WTC11 (cell line): ENCODE results near the gene LOXL1. TPM values are rescaled to one million over a fixed set of nuclear protein-coding genes. Genes with fewer than 3 reads are reported as not detected.

ENCODE experiments used
- ATAC-seq: fragments of 200-7000 bp; cut with Tn5 transposase; 2 replicates; pipeline ENCODE4 v1.10.0; 2021; ENCODE audit warnings: mild to moderate bottlenecking, moderate library complexity
- CTCF ChIA-PET: fragments of 300-600 bp; sonication (Branson Sonifier 250); formaldehyde crosslinking; loops from one replicate; lab custom pipeline; 2021; ENCODE audit warnings: antibody characterized with exemption; lab: Charles Lee
- POLR2A ChIA-PET: fragments of 350-600 bp; sonication (Branson Sonifier 250); formaldehyde crosslinking; loops from one replicate; lab custom pipeline; 2021; ENCODE audit warnings: antibody characterized with exemption; lab: Charles Lee
- DNase-seq: peaks from one replicate; pipeline ENCODE4 v3.0.0; 2021; ENCODE audit warnings: low spot score
- H3K27ac Mint-ChIP-seq: 2 replicates; pipeline ENCODE4 v1.8.0; 2021; ENCODE audit warnings: mixed read lengths
- H3K27me3 Mint-ChIP-seq: 2 replicates; pipeline ENCODE4 v1.8.0; 2021; ENCODE audit warnings: low read depth, mild to moderate bottlenecking, moderate library complexity, mixed read lengths
- H3K36me3 Mint-ChIP-seq: 2 replicates; pipeline ENCODE4 v1.8.0; 2021; ENCODE audit warnings: mixed read lengths
- H3K4me1 Mint-ChIP-seq: 2 replicates; pipeline ENCODE4 v1.8.0; 2022; ENCODE audit warnings: mixed read lengths
- H3K4me3 Mint-ChIP-seq: 2 replicates; pipeline ENCODE4 v1.8.0; 2021; ENCODE audit warnings: mild to moderate bottlenecking, moderate library complexity, mixed read lengths
- H3K9me3 Mint-ChIP-seq: 2 replicates; pipeline ENCODE4 v1.8.0; 2021; ENCODE audit warnings: mixed read lengths
- CDX4 ChIP-seq: fragments of 250-450 bp; sonication (Bioruptor Pico); IDR thresholded peaks from 2 replicates; pipeline ENCODE4 v1.9.0; 2021; ENCODE audit warnings: moderate library complexity, mild to moderate bottlenecking, inconsistent platforms, borderline replicate concordance
- CREB1 ChIP-seq: sonication (generic); formaldehyde crosslinking; IDR thresholded peaks from 2 replicates; pipeline ENCODE4 v1.8.0; 2023; ENCODE audit warnings: mild to moderate bottlenecking, missing genetic modification reagents
- E2F4 ChIP-seq: sonication (generic); formaldehyde crosslinking; IDR thresholded peaks from 2 replicates; pipeline ENCODE4 v1.8.1; 2022; ENCODE audit warnings: low read depth, mild to moderate bottlenecking, moderate library complexity, missing genetic modification reagents, borderline replicate concordance
- ESRRA ChIP-seq: sonication (generic); formaldehyde crosslinking; IDR thresholded peaks from 2 replicates; pipeline ENCODE4 v1.8.1; 2022; ENCODE audit warnings: mild to moderate bottlenecking, missing genetic modification reagents, borderline replicate concordance
- FOXJ3 ChIP-seq: sonication (generic); formaldehyde crosslinking; IDR thresholded peaks from 2 replicates; pipeline ENCODE4 v1.9.0; 2021; ENCODE audit warnings: missing genetic modification reagents, mild to moderate bottlenecking, borderline replicate concordance
- GRHL2 ChIP-seq: fragments of 250-450 bp; sonication (Bioruptor Pico); IDR thresholded peaks from 2 replicates; pipeline ENCODE4 v1.8.0; 2022; ENCODE audit warnings: mild to moderate bottlenecking, moderate library complexity; ENCODE audit not compliant: insufficient replicate concordance, severe bottlenecking
- HMGA2 ChIP-seq: fragments of 250-450 bp; sonication (Bioruptor Pico); IDR thresholded peaks from 2 replicates; pipeline ENCODE4 v1.4.0; 2021; ENCODE audit warnings: mild to moderate bottlenecking, moderate library complexity
- IRF2 ChIP-seq: sonication (generic); formaldehyde crosslinking; IDR thresholded peaks from 2 replicates; pipeline ENCODE4 v1.8.0; 2022; ENCODE audit warnings: low read depth, missing genetic modification reagents, borderline replicate concordance
- KAT7 ChIP-seq: sonication (generic); formaldehyde crosslinking; IDR thresholded peaks from 2 replicates; pipeline ENCODE4 v1.8.1; 2023; ENCODE audit warnings: missing genetic modification reagents, mild to moderate bottlenecking, borderline replicate concordance
- NFYB ChIP-seq: sonication (generic); formaldehyde crosslinking; conservative IDR thresholded peaks from 2 replicates; pipeline ENCODE4 v1.8.0; 2022; ENCODE audit warnings: low read depth, missing genetic modification reagents
- NR3C1 ChIP-seq: sonication (generic); formaldehyde crosslinking; conservative IDR thresholded peaks from 2 replicates; pipeline ENCODE4 v1.8.1; 2023; ENCODE audit warnings: low read depth, mild to moderate bottlenecking, missing genetic modification reagents
- PRDM15 ChIP-seq: sonication (generic); formaldehyde crosslinking; IDR thresholded peaks from 2 replicates; pipeline ENCODE4 v1.8.0; 2022; ENCODE audit warnings: missing genetic modification reagents
- SMAD4 ChIP-seq: sonication (generic); formaldehyde crosslinking; IDR thresholded peaks from 2 replicates; pipeline ENCODE4 v1.8.0; 2022; ENCODE audit warnings: mild to moderate bottlenecking, missing genetic modification reagents
- SP1 ChIP-seq: sonication (generic); formaldehyde crosslinking; conservative IDR thresholded peaks from 2 replicates; pipeline ENCODE4 v1.8.1; 2022; ENCODE audit warnings: missing genetic modification reagents
- TP53 ChIP-seq: sonication (generic); formaldehyde crosslinking; IDR thresholded peaks from 2 replicates; pipeline ENCODE4 v1.8.1; 2023; ENCODE audit warnings: mild to moderate bottlenecking, missing genetic modification reagents
- ZNF121 ChIP-seq: sonication (generic); formaldehyde crosslinking; IDR thresholded peaks from 2 replicates; pipeline ENCODE4 v1.8.0; 2023; ENCODE audit warnings: missing genetic modification reagents
- ZNF219 ChIP-seq: sonication (generic); formaldehyde crosslinking; IDR thresholded peaks from 2 replicates; pipeline ENCODE4 v1.8.0; 2023; ENCODE audit warnings: missing genetic modification reagents, mild to moderate bottlenecking, borderline replicate concordance
- ZNF396 ChIP-seq: fragments of 250-450 bp; sonication (Bioruptor Pico); IDR thresholded peaks from 2 replicates; pipeline ENCODE4 v1.8.0; 2021; ENCODE audit warnings: mild to moderate bottlenecking, moderate library complexity, borderline replicate concordance
- ZSCAN18 ChIP-seq: fragments of 250-450 bp; sonication (Bioruptor Pico); IDR thresholded peaks from 2 replicates; pipeline ENCODE4 v2.1.2; 2022; ENCODE audit warnings: mild to moderate bottlenecking, moderate library complexity
- total RNA-seq: library from RNA; stranded (reverse); gene quantifications from 3 replicates; pipeline ENCODE4 v1.2.3, GENCODE V29; 2021

The LOXL1 gene
- total RNA-seq, 1 experiment from 2014 or later: 10.6 TPM

GRCh38 chr15:73941449-73941848 lies 15.2 kb downstream of the LOXL1 start (continued):
- no peak for TF ChIP-seq E2F4
- no peak for TF ChIP-seq TP53
- no peak for TF ChIP-seq KAT7 (CRISPR knock-in tag)

- POLR2A ChIA-PET: interaction anchor here (0.8 kb wide), 1 partner anchor 9 kb away, joined by 3 read pairs; no protein-coding TSS in a partner anchor
- H3K9me3 Mint-ChIP-seq: no peaks in the 10 kb centered on the region
- no peaks in the 10 kb centered on the region for H3K4me1 Mint-ChIP-seq
- no peaks in the 10 kb centered on the region for H3K36me3 Mint-ChIP-seq
- no peaks in the 10 kb centered on the region for H3K27me3 Mint-ChIP-seq
- CTCF ChIA-PET: interaction anchor here (0.9 to 1.0 kb wide), 2 partner anchors 14 to 106 kb away, joined by 3 to 5 read pairs; no protein-coding TSS in a partner anchor
- no peak for TF ChIP-seq FOXJ3 (CRISPR knock-in tag)
- no peak for TF ChIP-seq GRHL2
- no peak for TF ChIP-seq SP1
- no peak for TF ChIP-seq NFYB (CRISPR knock-in tag)
- no peak for TF ChIP-seq CDX4 (CRISPR knock-in tag)
- TF ChIP-seq TP53: no peak
- 0 out of 2 replicates have a peak, but pooled peaks have one; percentile 14 for ATAC-seq
- no peak for DNase-seq
- no peak overlapping the region for H3K4me3 Mint-ChIP-seq
- no peak overlapping the region for H3K27ac Mint-ChIP-seq
Observed at GRCh38 chr15:73941871-73942635, 15.8 kb downstream of the LOXL1 start.

GRCh38 chr15:73942751-73943270 lies 16.5 kb downstream of the LOXL1 start:
- no peak overlapping the region for H3K27ac Mint-ChIP-seq
- POLR2A ChIA-PET: no interaction called here
- no peak overlapping the region for H3K4me3 Mint-ChIP-seq
- H3K36me3 Mint-ChIP-seq: no peaks in the 10 kb centered on the region
- H3K9me3 Mint-ChIP-seq: no peaks in the 10 kb centered on the region
- H3K4me1 Mint-ChIP-seq: no peaks in the 10 kb centered on the region
- DNase-seq (no peak), ATAC-seq (no peak)
- H3K27me3 Mint-ChIP-seq: no peaks in the 10 kb centered on the region
- TF ChIP-seq NR3C1 (CRISPR knock-in tag) (no peak), IRF2 (CRISPR knock-in tag) (no peak), ZSCAN18 (CRISPR knock-in tag) (no peak), SMAD4 (CRISPR knock-in tag) (no peak), ESRRA (no peak), CREB1 (CRISPR knock-in tag) (no peak), ZNF396 (CRISPR knock-in tag) (no peak), HMGA2 (CRISPR knock-in tag) (no peak), ZNF121 (no peak), ZNF219 (CRISPR knock-in tag) (no peak), PRDM15 (CRISPR knock-in tag) (no peak)
- TF ChIP-seq, all 79 proteins: peak for 0
- CTCF ChIA-PET: interaction anchor here (0.9 to 1.0 kb wide), 2 partner anchors 15 to 105 kb away, joined by 3 to 5 read pairs; no protein-coding TSS in a partner anchor
